ENCODE results near the gene TMED6. TPM values are rescaled to one million over a fixed set of nuclear protein-coding genes. Genes with fewer than 3 reads are reported as not detected.

The TMED6 gene
- total RNA-seq, 2 experiments from 2014 or later, result 1.5 to 2.1 TPM

DNA sequence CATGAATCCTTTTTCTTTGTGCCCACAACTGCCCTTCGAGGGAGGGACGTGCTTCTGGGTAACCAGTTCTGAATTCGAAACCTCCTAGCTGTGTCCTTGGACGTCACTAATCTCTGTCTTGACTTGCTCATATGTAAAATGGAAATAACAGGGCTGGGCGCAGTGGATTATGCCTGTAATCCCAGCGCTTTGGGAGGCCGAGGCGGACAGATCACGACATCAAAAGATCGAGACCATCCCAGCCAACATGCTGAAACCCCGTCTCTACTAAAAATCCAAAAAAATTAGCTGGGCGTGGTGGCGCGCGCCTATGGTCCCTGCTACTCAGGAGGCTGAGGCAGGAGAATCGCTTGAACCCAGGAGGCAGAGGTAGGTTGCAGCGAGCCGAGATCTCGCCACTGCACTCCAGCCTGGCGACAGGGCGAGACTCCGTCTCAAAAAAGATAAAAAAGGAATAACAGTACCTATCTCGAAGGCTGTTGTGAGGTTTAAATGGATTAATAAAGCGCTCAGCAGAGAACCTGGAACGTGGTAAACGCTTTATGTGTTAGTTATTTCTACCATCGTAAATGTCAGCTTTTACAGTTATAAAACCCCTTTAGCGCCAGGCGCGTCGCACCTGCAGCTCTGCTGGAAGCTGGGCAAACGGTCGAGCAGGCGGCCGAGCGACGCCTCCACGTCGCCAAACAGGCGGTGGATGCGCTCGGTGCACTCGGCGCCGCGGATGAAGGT is 12.9 kb downstream of the TMED6 start:
- Mint-ChIP-seq H3K9me3 (no peaks in the 10 kb centered on the region), H3K36me3 (ENCODE audit: low read depth) (peaks cover 66% of the 10 kb centered on the region), H3K4me1 (ENCODE audit: low read depth) (peaks cover 65% of the 10 kb centered on the region), H3K4me3 (peak overlapping the region; percentile 96), H3K27ac (peak overlapping the region; percentile 90), H3K27me3 (no peaks in the 10 kb centered on the region)
- TF ChIP-seq, protein P1, sequence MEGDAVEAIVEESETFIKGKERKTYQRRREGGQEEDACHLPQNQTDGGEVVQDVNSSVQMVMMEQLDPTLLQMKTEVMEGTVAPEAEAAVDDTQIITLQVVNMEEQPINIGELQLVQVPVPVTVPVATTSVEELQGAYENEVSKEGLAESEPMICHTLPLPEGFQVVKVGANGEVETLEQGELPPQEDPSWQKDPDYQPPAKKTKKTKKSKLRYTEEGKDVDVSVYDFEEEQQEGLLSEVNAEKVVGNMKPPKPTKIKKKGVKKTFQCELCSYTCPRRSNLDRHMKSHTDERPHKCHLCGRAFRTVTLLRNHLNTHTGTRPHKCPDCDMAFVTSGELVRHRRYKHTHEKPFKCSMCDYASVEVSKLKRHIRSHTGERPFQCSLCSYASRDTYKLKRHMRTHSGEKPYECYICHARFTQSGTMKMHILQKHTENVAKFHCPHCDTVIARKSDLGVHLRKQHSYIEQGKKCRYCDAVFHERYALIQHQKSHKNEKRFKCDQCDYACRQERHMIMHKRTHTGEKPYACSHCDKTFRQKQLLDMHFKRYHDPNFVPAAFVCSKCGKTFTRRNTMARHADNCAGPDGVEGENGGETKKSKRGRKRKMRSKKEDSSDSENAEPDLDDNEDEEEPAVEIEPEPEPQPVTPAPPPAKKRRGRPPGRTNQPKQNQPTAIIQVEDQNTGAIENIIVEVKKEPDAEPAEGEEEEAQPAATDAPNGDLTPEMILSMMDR (IDR thresholded peaks at IDR 0.05), result no peak
- no peaks in the 10 kb centered on the region for H3K9me3 ChIP-seq (ENCODE audit: control insufficient read depth in 1 of 2, insufficient read depth in 1 of 2, low read length in 2 of 2)
- no peaks in the 10 kb centered on the region for H3K27me3 ChIP-seq (ENCODE audit: control insufficient read depth in 1 of 2, insufficient read depth in 2 of 2, low read length in 2 of 2)
- H3K4me1 ChIP-seq (ENCODE audit: insufficient read depth, low read length), result peaks cover 31% of the 10 kb centered on the region
- H3K36me3 ChIP-seq (ENCODE audit: insufficient read depth, low read length), result peaks cover 56% of the 10 kb centered on the region
- ATAC-seq (ENCODE audit: poor library complexity) (no peak), DNase-seq (no peak)
- peak overlapping the region; percentile 76 to 80 for H3K27ac ChIP-seq (ENCODE audit: low read depth in 1 of 2, low read length in 2 of 2)
- intact Hi-C loops (cut with DNase I, micrococcal nuclease), result loop anchor here (1.0 to 10.0 kb wide), 6 partner anchors 8 to 1186 kb away; partner anchors contain the start of genes PDF (in 2 of the 2), VPS4A (in 2 of the 2), CHTF8 (in 1 of the 2) and COG4 (in 1 of the 2)
- CTCF ChIA-PET, result interaction anchor here (0.6 to 1.3 kb wide), 4 partner anchors 8 to 104 kb away, joined by 3 to 6 read pairs (median 4); partner anchors contain the start of gene PDF
- POLR2A ChIA-PET, result interaction anchor here (0.7 to 3.3 kb wide), 7 partner anchors 10 to 415 kb away, joined by 3 to 70 read pairs (median 3); partner anchors contain the start of genes PDF and SNTB2
- H3K4me3 ChIP-seq (ENCODE audit: low read length), result peak overlapping the region; percentile 63

GRCh38 chr16:69334696-69335095 is 16.9 kb downstream of the TMED6 start:
- H3K4me3 Mint-ChIP-seq, result peak overlapping the region; percentile 2
- Histone ChIP-seq H3K4me1 (ENCODE audit: insufficient read depth, low read length) (peaks cover 27% of the 10 kb centered on the region), H3K9me3 (ENCODE audit: control insufficient read depth in 1 of 2, insufficient read depth in 1 of 2, low read length in 2 of 2) (no peaks in the 10 kb centered on the region), H3K4me3 (ENCODE audit: low read length) (no peak overlapping the region), H3K27ac (ENCODE audit: low read depth in 1 of 2, low read length in 2 of 2) (no peak overlapping the region), H3K36me3 (ENCODE audit: insufficient read depth, low read length) (peaks cover 46% of the 10 kb centered on the region), H3K27me3 (ENCODE audit: control insufficient read depth in 1 of 2, insufficient read depth in 2 of 2, low read length in 2 of 2) (no peaks in the 10 kb centered on the region)
- peaks cover 53% of the 10 kb centered on the region for H3K4me1 Mint-ChIP-seq (ENCODE audit: low read depth)
- ATAC-seq (ENCODE audit: poor library complexity) (no peak), DNase-seq (no peak)
- peaks cover 46% of the 10 kb centered on the region for H3K36me3 Mint-ChIP-seq (ENCODE audit: low read depth)
- CTCF ChIA-PET, result no interaction called here
- no peaks in the 10 kb centered on the region for H3K27me3 Mint-ChIP-seq
- TF ChIP-seq, protein P1 (IDR thresholded peaks at IDR 0.05), result no peak
- H3K27ac Mint-ChIP-seq, result no peak overlapping the region
- POLR2A ChIA-PET, result no interaction called here
- intact Hi-C loops (cut with DNase I, micrococcal nuclease), result loop anchor here (10.0 kb wide), 3 partner anchors 50 to 1190 kb away; partner anchors contain the start of genes COG4 (in 1 of the 2), EXOSC6 (in 1 of the 2), SF3B3 (in 1 of the 2) and TERF2 (in 1 of the 2)
- no peaks in the 10 kb centered on the region for H3K9me3 Mint-ChIP-seq

GRCh38 chr16:69330286-69331109 is 21.1 kb downstream of the TMED6 start, which contains the start of gene PDF:
PDF (minus strand) TSS chr16:69330588; CDS start chr16:69330570, 18 bp downstream.
- peaks cover 49% of the 10 kb centered on the region for H3K4me1 ChIP-seq (ENCODE audit: insufficient read depth, low read length)
- H3K4me3 Mint-ChIP-seq, result peak within 1 kb of the TSS; percentile 82
- H3K27me3 ChIP-seq (ENCODE audit: control insufficient read depth in 1 of 2, insufficient read depth in 2 of 2, low read length in 2 of 2), result no peaks in the 10 kb centered on the region
- peak within 1 kb of the TSS; percentile 61 for H3K4me3 ChIP-seq (ENCODE audit: low read length)
- H3K9me3 Mint-ChIP-seq, result no peaks in the 10 kb centered on the region
- TF ChIP-seq, protein P1 (IDR thresholded peaks at IDR 0.05), result no peak
- H3K27ac Mint-ChIP-seq, result peak within 1 kb of the TSS; percentile 72
- ChIA-PET POLR2A (interaction anchor here (1.0 to 5.1 kb wide), 9 partner anchors 9 to 143 kb away, joined by 3 to 70 read pairs (median 6); partner anchors contain the start of genes COG8, CYB5B, NIP7 and TERF2), CTCF (interaction anchor here (1.5 kb wide), 1 partner anchor 8 kb away, joined by 6 read pairs; no protein-coding TSS in a partner anchor)
- H3K9me3 ChIP-seq (ENCODE audit: control insufficient read depth in 1 of 2, insufficient read depth in 1 of 2, low read length in 2 of 2), result no peaks in the 10 kb centered on the region
- DNase-seq (peak; percentile 47 to 91 (median 78)), ATAC-seq (ENCODE audit: poor library complexity) (peak; percentile 86)
- H3K36me3 Mint-ChIP-seq (ENCODE audit: low read depth), result peaks cover 64% of the 10 kb centered on the region
- H3K27me3 Mint-ChIP-seq, result no peaks in the 10 kb centered on the region
- peaks cover 54% of the 10 kb centered on the region for H3K36me3 ChIP-seq (ENCODE audit: insufficient read depth, low read length)
- peak within 1 kb of the TSS in 1 of 2 donors; percentile 86 for H3K27ac ChIP-seq (ENCODE audit: low read depth in 1 of 2, low read length in 2 of 2)
- intact Hi-C loops (cut with DNase I, micrococcal nuclease), result loop anchor here (1.0 to 10.0 kb wide), 5 partner anchors 9 to 1194 kb away; partner anchors contain the start of genes COG8 (in 2 of the 2), NIP7 (in 2 of the 2), COG4 (in 1 of the 2) and EXOSC6 (in 1 of the 2)
- H3K4me1 Mint-ChIP-seq (ENCODE audit: low read depth), result peaks cover 52% of the 10 kb centered on the region
